GM18519 (cell line): ENCODE measurements around the gene RNF223.
"Not testable (repeated sequence)": the region's sequence is repeated elsewhere in the genome, so short reads cannot be mapped to it uniquely, and the experiment has no call there.

Experiments used
- ATAC-seq: cut with Tn5 transposase; IDR thresholded peaks from one replicate; pipeline ENCODE4 v1.9.1; 2021; ENCODE audit warnings: mild to moderate bottlenecking, moderate library complexity; ENCODE audit not compliant: unreplicated experiment, low FRiP score

Gene RNF223

GRCh38 chr1:1110561-1110971, 36.5 kb upstream of the RNF223 start:
- ATAC-seq: no peak

GRCh38 chr1:1109743-1110142, 35.6 kb upstream of the RNF223 start:
- no peak for ATAC-seq

GRCh38 chr1:1106510-1107221, 32.6 kb upstream of the RNF223 start:
- no peak for ATAC-seq

- ATAC-seq: not testable (repeated sequence)
Measured at GRCh38 chr1:1104152-1104551, 30.0 kb upstream of the RNF223 start.

GRCh38 chr1:1101503-1101902, 27.4 kb upstream of the RNF223 start:
- no peak for ATAC-seq

- ATAC-seq: no peak
Measured at GRCh38 chr1:1100296-1100695, 26.2 kb upstream of the RNF223 start.

GRCh38 chr1:1099506-1100183, 25.5 kb upstream of the RNF223 start:
- no peak for ATAC-seq

- no peak for ATAC-seq
Measured at GRCh38 chr1:1098681-1099421, 24.7 kb upstream of the RNF223 start.

- ATAC-seq: not testable (repeated sequence)
Measured at GRCh38 chr1:1096136-1096535, 22.0 kb upstream of the RNF223 start.

- ATAC-seq: no peak
Measured at GRCh38 chr1:1094981-1095380, 20.9 kb upstream of the RNF223 start.

- no peak for ATAC-seq
Measured at GRCh38 chr1:1093610-1093943, 19.5 kb upstream of the RNF223 start.

- no peak for ATAC-seq
Measured at GRCh38 chr1:1092894-1093609, 18.9 kb upstream of the RNF223 start.

GRCh38 chr1:1092149-1092855, 18.2 kb upstream of the RNF223 start:
- ATAC-seq: no peak

GRCh38 chr1:1091344-1092148, 17.4 kb upstream of the RNF223 start:
- ATAC-seq: no peak

GRCh38 chr1:1090424-1091343, 16.6 kb upstream of the RNF223 start:
- ATAC-seq: no peak

GRCh38 chr1:1089731-1090423, 15.8 kb upstream of the RNF223 start:
- no peak for ATAC-seq

GRCh38 chr1:1088801-1089680, 14.9 kb upstream of the RNF223 start:
- no peak for ATAC-seq
